Activated CD8-positive, alpha-beta memory T cell treated with anti-CD3 and anti-CD28 coated beads for 24 hours (primary cell): ENCODE results near the gene ETNPPL.

Experiments
- DNase-seq: peaks from one replicate; pipeline ENCODE4 v3.0.0-alpha.2; 2020

The ETNPPL gene

DNA sequence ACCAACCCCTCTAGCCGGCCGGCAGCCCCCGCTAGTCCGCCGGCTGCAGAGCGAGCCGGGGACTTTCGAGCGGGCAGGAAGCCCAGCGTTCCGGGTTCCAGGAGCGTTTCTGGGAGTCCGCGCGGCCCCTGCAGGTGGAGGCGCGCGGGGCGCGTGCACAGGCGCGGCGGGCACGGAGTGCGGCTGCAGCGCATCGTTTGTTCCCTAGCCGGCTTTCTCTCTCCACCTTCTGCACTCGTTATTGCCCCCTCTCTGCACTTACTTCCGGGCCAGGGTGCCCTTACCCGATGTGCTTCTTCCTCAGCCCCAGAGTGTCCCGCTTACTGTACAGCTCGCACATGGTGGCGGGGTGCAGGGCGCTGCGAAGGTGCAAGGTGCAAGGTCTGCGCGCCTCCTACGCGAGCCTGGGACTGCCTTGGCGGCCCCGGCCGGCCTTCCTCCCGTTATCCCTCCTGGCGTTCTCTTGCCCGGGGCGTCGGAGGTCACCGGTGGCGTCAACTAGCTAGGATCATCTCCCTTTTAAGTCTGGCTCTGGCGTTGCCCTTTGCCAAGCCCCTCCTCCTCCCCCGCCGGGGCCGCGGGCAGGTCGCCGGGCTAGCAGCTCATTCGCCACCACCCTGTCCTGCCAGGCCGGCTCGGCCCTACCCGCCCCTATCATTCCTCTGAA lies at the start of gene ETNPPL:
ETNPPL (minus strand) TSS at position 495 of the 667 bp plus-strand sequence; CDS start at position 340, 155 bp downstream.
- DNase-seq: peak; percentile 72

DNA sequence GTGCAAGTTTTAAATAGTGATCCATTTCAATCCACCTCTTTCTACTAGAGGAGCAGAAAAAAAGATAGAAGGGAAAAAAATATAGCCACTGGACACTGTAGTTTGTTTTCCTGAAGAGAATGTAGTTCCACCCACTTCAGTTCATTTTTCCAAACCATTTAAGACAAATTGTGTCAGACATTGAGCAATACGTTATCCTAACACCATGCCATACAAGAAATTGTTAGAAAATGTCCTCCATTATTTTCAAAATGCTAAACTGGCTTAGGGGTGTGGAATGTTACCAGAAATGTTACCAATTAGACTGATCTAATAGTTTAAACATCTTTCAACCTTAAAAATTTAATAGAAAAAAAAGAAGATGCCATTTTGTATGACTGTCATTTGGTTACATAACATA lies 48.6 kb upstream of the ETNPPL start:
- DNase-seq: no peak

- DNase-seq: no peak
Measured at GRCh38 chr4:108810087-108810486, 47.2 kb upstream of the ETNPPL start.

DNA sequence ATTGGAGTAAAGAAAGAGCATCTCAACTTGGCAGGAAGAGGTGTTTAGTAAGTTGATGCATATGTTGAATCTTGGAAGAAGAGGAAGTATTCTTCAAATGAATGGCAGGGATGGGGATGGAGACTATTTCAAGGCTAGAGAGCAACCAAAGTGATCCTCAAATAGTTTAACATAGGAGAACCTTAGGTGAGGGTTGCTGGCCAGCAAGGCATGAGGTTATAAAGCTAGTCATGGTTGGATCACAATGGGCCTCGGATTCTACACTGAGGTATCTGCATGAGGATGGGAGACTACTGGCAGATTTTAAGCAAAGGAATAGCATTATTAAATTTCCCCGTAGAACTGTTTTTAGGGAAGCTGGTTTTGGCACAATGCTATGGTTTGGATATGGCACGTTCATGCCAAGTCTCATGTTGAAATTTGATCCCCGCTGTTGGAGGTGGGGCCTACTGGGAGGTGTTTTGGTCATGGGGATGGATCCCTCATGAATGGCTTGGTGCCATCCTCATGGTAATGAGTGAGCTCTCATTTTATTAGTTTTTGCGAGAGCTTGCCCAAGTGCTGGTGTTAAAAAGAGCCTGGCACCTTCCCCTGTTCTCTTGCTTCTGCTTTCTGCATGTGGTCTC lies 41.9 kb upstream of the ETNPPL start:
- DNase-seq: no peak

DNA sequence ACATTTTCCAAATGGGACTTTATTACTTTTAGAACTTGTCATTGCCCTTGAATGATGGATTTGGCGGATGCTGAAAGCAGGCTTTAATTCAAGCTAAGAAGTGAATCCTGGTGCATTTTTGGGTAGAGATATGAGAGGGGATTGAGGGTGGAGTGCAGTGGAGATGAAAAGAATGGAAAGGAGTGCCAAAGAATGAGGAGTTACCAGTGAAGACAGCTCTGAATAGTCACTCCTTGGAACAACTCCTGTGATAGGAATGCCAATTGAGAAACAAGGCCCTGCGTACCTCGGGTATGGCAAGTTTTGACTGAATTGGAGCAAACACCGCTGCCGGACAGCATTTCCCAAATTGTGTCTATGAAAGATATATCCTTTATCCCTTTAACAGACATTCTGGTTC lies 36.5 kb upstream of the ETNPPL start:
- no peak for DNase-seq

DNA sequence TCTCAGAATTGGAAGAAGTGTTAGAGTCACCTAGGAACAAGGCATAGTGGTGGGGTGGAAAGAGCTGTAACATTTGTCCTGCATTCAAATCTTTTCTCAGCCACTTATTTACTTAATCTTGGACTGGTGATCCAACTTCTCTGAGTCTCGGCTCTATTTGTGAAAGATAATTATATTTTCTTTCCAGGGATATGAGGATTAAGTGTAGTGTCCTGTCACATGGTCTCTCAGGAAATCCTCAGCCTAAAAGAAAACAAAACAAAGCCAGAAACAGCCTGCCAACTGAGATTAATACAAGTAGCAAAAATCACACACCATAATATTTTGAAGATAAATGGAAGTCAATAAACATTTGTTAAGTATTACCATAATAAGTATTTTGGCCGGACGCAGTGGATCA lies 33.3 kb upstream of the ETNPPL start:
- no peak for DNase-seq

GRCh38 chr4:108795733-108796132 lies 32.9 kb upstream of the ETNPPL start:
- DNase-seq: no peak

- no peak for DNase-seq
Measured at GRCh38 chr4:108794136-108794535, 31.3 kb upstream of the ETNPPL start.

- DNase-seq: no peak
Measured at GRCh38 chr4:108793415-108793814, 30.6 kb upstream of the ETNPPL start.

- no peak for DNase-seq
Measured at GRCh38 chr4:108788731-108789130, 25.9 kb upstream of the ETNPPL start.

- no peak for DNase-seq
Measured at GRCh38 chr4:108787724-108788123, 24.9 kb upstream of the ETNPPL start.

DNA sequence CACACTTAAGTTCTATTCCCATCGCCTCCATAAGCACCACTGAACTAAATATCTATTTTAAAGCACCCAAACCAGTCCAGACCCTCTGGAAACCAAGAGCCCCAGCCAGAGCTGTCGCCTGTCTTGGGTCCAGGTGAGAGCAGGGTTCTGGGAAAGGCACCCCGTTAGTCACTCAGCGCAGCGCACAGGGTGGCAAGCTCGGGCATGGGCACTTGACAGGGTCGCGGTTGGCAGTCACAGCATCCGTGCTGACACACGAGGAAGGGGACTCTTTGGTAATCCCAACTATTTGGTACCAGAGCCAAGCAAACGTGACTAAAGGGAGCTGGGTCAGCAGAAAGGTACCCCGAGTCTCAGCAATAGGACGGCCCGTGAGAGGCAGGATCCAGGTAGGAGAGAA lies 24.3 kb upstream of the ETNPPL start:
- DNase-seq: no peak

DNA sequence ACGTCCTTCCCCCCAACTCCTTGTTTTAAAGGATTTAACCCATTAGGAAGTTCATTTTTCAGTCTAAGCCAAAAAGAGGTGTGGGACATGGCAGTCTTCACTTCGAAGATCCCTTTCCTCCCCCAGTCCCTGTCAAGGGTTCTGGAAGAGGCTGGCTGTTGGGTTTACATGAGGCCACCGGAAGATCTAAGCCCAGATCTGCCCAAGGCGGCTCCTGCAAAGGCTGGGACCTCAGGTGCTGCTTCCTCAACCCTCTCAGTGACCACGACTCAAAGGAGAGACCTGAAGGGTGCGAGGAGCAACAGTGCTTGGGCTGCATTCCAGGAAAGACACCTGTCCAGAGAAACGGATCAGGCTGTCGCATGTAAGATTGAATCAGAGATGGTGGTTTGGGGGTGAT lies 23.5 kb upstream of the ETNPPL start:
- no peak for DNase-seq

DNA sequence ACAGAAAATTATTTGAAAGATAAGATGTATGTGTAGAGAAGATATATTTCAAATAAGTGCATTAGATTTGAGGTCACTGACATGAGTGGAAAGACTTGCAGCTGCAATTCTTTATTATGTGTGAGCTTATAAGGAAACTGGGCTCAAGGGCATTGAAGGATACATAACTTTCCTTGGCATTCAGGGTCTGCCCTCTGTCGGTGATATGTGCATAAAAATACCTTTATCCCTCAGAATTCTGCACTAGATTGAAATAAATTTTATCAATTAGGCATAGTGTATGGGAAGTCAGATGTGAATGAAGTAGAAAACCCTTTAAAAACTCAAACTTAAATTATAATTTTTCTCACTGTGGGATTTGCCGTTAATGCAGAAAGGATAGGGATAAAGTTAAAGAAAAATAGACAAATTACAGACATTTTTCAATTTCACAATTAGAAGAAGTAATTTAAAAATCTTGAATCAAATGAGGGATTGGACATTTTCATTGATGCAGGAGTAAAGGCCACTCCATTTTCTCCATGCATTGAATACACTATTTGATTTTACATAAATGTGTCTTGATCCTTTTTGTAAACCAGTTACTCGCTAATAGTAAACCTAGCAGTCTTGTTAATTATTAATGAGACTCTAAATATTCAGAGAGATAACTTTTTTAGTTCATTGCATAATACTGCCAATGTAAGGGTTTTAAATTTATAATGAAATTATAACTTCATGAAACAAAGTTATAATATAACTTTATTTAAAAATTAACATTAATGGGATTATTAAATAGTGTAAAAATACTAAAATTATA lies 21.0 kb upstream of the ETNPPL start:
- DNase-seq: no peak

- DNase-seq: no peak
Measured at GRCh38 chr4:108779958-108780357, 17.1 kb upstream of the ETNPPL start.

DNA sequence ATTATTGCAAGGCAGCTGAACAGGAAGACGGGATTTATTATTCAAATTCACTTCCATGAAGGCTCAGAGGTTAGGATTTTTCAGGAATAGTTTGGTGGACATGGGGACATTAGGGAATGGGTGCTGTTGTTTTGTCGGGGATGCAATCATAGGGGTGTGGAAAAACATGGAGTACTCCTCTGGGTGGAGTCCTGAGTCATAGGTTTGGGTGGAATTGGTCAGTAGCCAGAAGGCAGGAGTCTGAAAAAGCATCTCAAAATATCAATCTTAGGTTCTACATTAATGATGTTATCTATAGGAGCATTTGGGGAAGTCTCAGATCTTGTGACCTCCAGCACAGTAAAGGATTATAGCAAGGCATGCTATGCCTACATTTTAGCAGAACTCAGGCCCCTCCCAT lies 14.5 kb upstream of the ETNPPL start:
- no peak for DNase-seq

GRCh38 chr4:108775921-108776320 lies 13.1 kb upstream of the ETNPPL start:
- no peak for DNase-seq

GRCh38 chr4:108774809-108775530 lies 12.1 kb upstream of the ETNPPL start:
- DNase-seq: no peak

GRCh38 chr4:108772402-108772801 lies 9.5 kb upstream of the ETNPPL start:
- no peak for DNase-seq

DNA sequence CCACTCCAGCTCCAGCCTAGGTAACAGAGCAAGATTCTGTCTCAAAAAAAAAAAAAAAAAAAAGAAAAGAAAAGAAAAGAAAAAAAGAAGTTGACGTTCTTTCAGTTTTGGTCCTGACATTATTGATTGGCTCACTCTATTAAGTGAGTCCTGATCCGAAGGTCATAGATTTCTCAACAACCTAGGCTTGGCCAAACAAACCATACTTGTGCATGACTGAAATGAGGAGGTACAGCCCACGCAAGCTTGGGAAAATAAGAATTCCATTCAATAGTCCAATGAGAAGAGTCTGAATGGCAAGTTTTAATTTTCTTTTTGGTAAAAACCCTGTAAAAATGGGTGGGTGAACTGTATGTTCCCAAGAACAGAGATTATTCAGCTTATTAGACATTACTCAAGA lies 3.2 kb upstream of the ETNPPL start:
- no peak for DNase-seq

- no peak for DNase-seq
Measured at GRCh38 chr4:108763986-108764385, 1.1 kb upstream of the ETNPPL start.

- no peak for DNase-seq
Measured at GRCh38 chr4:108763226-108763593, 357 bp upstream of the ETNPPL start.

- DNase-seq: no peak
Measured at GRCh38 chr4:108758498-108758897, 4.4 kb downstream of the ETNPPL start.

GRCh38 chr4:108754327-108754726 lies 8.5 kb downstream of the ETNPPL start:
- no peak for DNase-seq
